ENCODE results near the gene KATNA1. TPM values are rescaled to one million over a fixed set of nuclear protein-coding genes. Genes with fewer than 3 reads are reported as not detected.

Gene KATNA1
- total and polyA plus RNA-seq, 9 of the 15 experiments (the other 6 are each of a cell fraction or from before 2014, with no cell fraction given), result 22.5 to 76.9 (median 45.0) TPM

- TF ChIP-seq ZNF639 (CRISPR knock-in tag; conservative IDR thresholded peaks at IDR 0.05 in 1 of 2, IDR thresholded peaks at IDR 0.05 in 1 of 2) (peak in 1 of 2 experiments; percentile 94; a peak in 2 of 4 replicates), ATF7 (IDR thresholded peaks at IDR 0.05) (peak; percentile 84; the same call in 1 of the 2 replicates), EGR1 (conservative IDR thresholded peaks at IDR 0.05) (peak; percentile 61), CBX8 (IDR thresholded peaks at IDR 0.05; ENCODE audit: borderline replicate concordance, extremely low read depth, low read depth, low read length, poor library complexity, severe bottlenecking) (no peak), SMC3 (conservative IDR thresholded peaks at IDR 0.05; ENCODE audit: insufficient read depth, low read depth, low read length) (0 out of 2 replicates have a peak, but pooled peaks have one; percentile 14), MCM7 (IDR thresholded peaks at IDR 0.05) (no peak), RNF2 (IDR thresholded peaks at IDR 0.05) (peak; percentile 91), CBX3 (IDR thresholded peaks at IDR 0.05; ENCODE audit: borderline replicate concordance in 1 of 2, low read length in 2 of 2) (peak in 1 of 2 experiments; percentile 91; a peak in 1 of 3 replicates), TAF9B (IDR thresholded peaks at IDR 0.05; ENCODE audit: partially characterized antibody) (peak; percentile 61), TAL1 (IDR thresholded peaks at IDR 0.05) (no peak), MEF2D (tag; conservative IDR thresholded peaks at IDR 0.05; ENCODE audit: low read depth) (no peak), ZNF134 (CRISPR knock-in tag; conservative IDR thresholded peaks at IDR 0.05) (no peak), KDM5B (IDR thresholded peaks at IDR 0.05; ENCODE audit: insufficient replicate concordance, low read depth, low read length) (peak; percentile 98), C11orf30 (IDR thresholded peaks at IDR 0.05; ENCODE audit: low read depth) (no peak), ZNF511 (CRISPR knock-in tag; IDR thresholded peaks at IDR 0.05) (peak; percentile 94), RBM25 (IDR thresholded peaks at IDR 0.05; ENCODE audit: low read depth, low read length, severe bottlenecking) (no peak)
- TF ChIP-seq, protein P1, sequence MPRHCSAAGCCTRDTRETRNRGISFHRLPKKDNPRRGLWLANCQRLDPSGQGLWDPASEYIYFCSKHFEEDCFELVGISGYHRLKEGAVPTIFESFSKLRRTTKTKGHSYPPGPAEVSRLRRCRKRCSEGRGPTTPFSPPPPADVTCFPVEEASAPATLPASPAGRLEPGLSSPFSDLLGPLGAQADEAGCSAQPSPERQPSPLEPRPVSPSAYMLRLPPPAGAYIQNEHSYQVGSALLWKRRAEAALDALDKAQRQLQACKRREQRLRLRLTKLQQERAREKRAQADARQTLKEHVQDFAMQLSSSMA (CRISPR knock-in tag; IDR thresholded peaks at IDR 0.05), result no peak
Observed at GRCh38 chr6:149648148-149649145, at the start of gene KATNA1 (continued).
